Iris pigment epithelial cell (primary cell): ENCODE results near the gene COX20.

Experiments
- DNase-seq: peaks from one replicate; pipeline ENCODE4 v3.0.0-alpha.2; 2011; ENCODE audit warnings: low read depth

The COX20 gene

DNA sequence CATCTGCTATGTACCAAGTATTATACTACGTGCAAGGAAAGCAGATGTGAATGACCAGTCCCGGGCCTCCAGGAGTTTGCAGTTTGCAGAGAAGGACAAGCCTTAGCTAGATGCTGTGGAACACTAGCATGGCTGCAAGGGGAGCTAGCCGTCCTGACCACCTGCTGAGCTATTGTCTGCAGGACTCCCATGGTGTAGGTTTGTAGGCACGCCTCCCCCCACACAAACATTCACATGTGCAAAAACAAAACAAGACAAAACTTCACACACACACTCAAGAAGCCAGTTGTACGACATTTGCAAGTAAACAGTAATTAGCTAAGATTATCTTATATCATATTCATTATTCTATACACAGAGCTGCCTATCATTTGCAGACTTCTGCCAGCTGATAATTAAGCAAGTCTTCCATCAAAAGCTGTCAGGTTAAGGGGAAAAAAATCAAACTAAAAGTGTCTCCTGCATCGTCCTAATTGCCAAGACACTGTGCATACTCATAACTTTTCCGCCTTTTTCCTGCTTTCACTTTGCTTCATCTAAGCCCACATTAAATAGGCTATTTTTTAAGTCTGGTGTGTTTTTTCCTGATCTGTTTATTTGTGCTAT, 39.6 kb downstream of the COX20 start:
- no peak for DNase-seq

GRCh38 chr1:244876228-244876910, 40.9 kb downstream of the COX20 start:
- no peak for DNase-seq

GRCh38 chr1:244878681-244879080, 43.2 kb downstream of the COX20 start:
- no peak for DNase-seq

GRCh38 chr1:244881552-244882280, 46.3 kb downstream of the COX20 start:
- DNase-seq: no peak

DNA sequence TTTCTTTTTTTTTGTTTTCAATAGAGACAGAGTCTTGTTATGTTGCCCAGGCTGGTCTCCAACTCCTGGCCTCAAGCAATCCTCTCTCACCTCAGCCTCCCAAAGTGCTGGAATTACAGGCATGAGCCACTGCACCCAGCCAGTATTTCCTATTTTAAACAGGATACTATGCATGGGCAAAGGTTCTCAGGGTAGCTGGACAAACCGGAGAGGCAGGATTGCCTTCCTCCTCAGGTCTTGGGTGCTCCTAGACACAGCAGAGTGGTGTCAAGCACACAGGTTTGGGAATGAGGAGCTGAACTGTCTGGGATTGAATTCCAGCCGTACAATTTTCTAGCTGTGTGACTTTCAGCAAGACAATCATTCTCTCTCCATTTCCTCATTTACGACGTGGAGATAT, 51.8 kb downstream of the COX20 start:
- DNase-seq: no peak

- no peak for DNase-seq
These were observed 58.4 kb downstream of the COX20 start for GRCh38 chr1:244893836-244894235.
